A549 (cell line): ENCODE measurements around the gene GALNT15. TPM values are rescaled to one million over a fixed set of nuclear protein-coding genes. Genes with fewer than 3 reads are reported as not detected.

Source experiments
- ATAC-seq, 2 experiments: fragments of 200-7000 bp in 1 of 2; fragments of >200 bp in 1 of 2; cut with Nextera tagmentation in 1 of 2; cut with Tn5 transposase in 1 of 2; 3 replicates each; pipeline versions ENCODE4 v1.8.0 to v1.9.1; 2018 to 2020; ENCODE audit warnings: mild to moderate bottlenecking in 1 of 2, moderate library complexity in 1 of 2
- CTCF ChIA-PET: fragments of 300-600 bp; sonication (Branson Sonifier 250); formaldehyde crosslinking; extraction: SDS; loops from one replicate; lab custom pipeline; 2021; ENCODE audit warnings: antibody characterized with exemption, inconsistent platforms; lab: Yijun Ruan, JAX
- POLR2A ChIA-PET: fragments of 350-600 bp; formaldehyde crosslinking; extraction: SDS; loops from one replicate; lab custom pipeline; 2021; ENCODE audit warnings: antibody characterized with exemption, inconsistent platforms; lab: Yijun Ruan, JAX
- DNase-seq, 2 experiments: peaks; one replicate each; pipeline versions ENCODE4 v3.0.0 to v3.0.0-alpha.2; 2011 to 2016; ENCODE audit warnings: low read depth in 1 of 2, low spot score in 1 of 2
- FAIRE-seq: peaks from 2 replicates; lab custom pipeline; 2011; peaks lifted over from hg19 to GRCh38; lab: Jason Lieb, UNC
- H3K27ac ChIP-seq, 2 experiments: fragments of >200 bp; sonication (Bioruptor Twin); formaldehyde crosslinking; 3 replicates each; pipeline ENCODE4 v1.5.1; 2016 to 2017
- H3K4me1 ChIP-seq: fragments of >200 bp; sonication (Bioruptor Twin); formaldehyde crosslinking; 3 replicates; pipeline ENCODE4 v1.6.1; 2016
- H3K4me2 ChIP-seq: fragments of >200 bp; sonication (Bioruptor Twin); formaldehyde crosslinking; 3 replicates; pipeline ENCODE4 v1.6.1; 2016
- H3K4me3 ChIP-seq: fragments of >200 bp; sonication (Bioruptor Twin); formaldehyde crosslinking; 3 replicates; pipeline ENCODE4 v1.5.1; 2016
- H3K9me3 ChIP-seq: fragments of >200 bp; sonication (Bioruptor Twin); formaldehyde crosslinking; 3 replicates; pipeline ENCODE4 v1.6.1; 2016
- CEBPB ChIP-seq, 2 experiments: fragments of >200 bp in 1 of 2; sonication (Bioruptor Twin) in 1 of 2; formaldehyde crosslinking in 1 of 2; IDR thresholded peaks; 2 replicates each; pipeline ENCODE4 v1.6.1; 2012 to 2016
- CHD4 ChIP-seq: fragments of 200-600 bp; sonication (generic); IDR thresholded peaks from 2 replicates; pipeline ENCODE4 v1.6.1; 2016; ENCODE audit warnings: antibody characterized with exemption, mild to moderate bottlenecking, borderline replicate concordance
- CTCF ChIP-seq: fragments of >200 bp; sonication (Bioruptor Twin); formaldehyde crosslinking; IDR thresholded peaks from 3 replicates; pipeline ENCODE4 v1.5.1; 2016
- E2F6 ChIP-seq: IDR thresholded peaks from 2 replicates; pipeline ENCODE4 v1.6.1; 2012; ENCODE audit warnings: low read depth, borderline replicate concordance
- EP300 ChIP-seq, 2 experiments: fragments of >200 bp; sonication (Bioruptor Twin); formaldehyde crosslinking; IDR thresholded peaks; 2 replicates in 1 of 2; 3 replicates in 1 of 2; pipeline ENCODE4 v1.6.1; 2016 to 2017
- FOXS1 ChIP-seq: fragments of 250-450 bp; sonication (Bioruptor Pico); IDR thresholded peaks from 2 replicates; pipeline ENCODE4 v1.5.0; 2020; ENCODE audit warnings: mild to moderate bottlenecking, moderate library complexity
- GATA3 ChIP-seq: IDR thresholded peaks from 2 replicates; pipeline ENCODE4 v1.6.1; 2012; ENCODE audit warnings: borderline replicate concordance
- HEYL ChIP-seq: fragments of 250-450 bp; sonication (Bioruptor Pico); IDR thresholded peaks from 2 replicates; pipeline ENCODE4 v1.8.0; 2021; ENCODE audit warnings: mild to moderate bottlenecking, moderate library complexity
- HMGXB4 ChIP-seq: fragments of 250-450 bp; sonication (Bioruptor Pico); IDR thresholded peaks from 2 replicates; pipeline ENCODE4 v1.5.0; 2021; ENCODE audit warnings: mild to moderate bottlenecking, moderate library complexity, borderline replicate concordance
- MAX ChIP-seq: IDR thresholded peaks from 2 replicates; pipeline ENCODE4 v1.6.1; 2012
- MAZ ChIP-seq: fragments of 150-350 bp; IDR thresholded peaks from 2 replicates; pipeline ENCODE4 v1.6.1; 2014; ENCODE audit warnings: antibody characterized with exemption, low read depth, low read length, borderline replicate concordance
- PBX3 ChIP-seq: IDR thresholded peaks from 2 replicates; pipeline ENCODE4 v1.6.1; 2012
- RAD21 ChIP-seq, 2 experiments: fragments of >200 bp in 1 of 2; sonication (Bioruptor Twin) in 1 of 2; formaldehyde crosslinking in 1 of 2; IDR thresholded peaks in 1 of 2; conservative IDR thresholded peaks in 1 of 2; 2 replicates in 1 of 2; 3 replicates in 1 of 2; pipeline ENCODE4 v1.6.1; 2012 to 2018; ENCODE audit warnings: inconsistent platforms in 1 of 2
- REST ChIP-seq: fragments of 200-600 bp; sonication (generic); IDR thresholded peaks from 2 replicates; pipeline ENCODE4 v1.6.1; 2016; ENCODE audit warnings: antibody characterized with exemption, mild to moderate bottlenecking, moderate library complexity
- SMC3 ChIP-seq: fragments of >200 bp; sonication (Bioruptor Twin); formaldehyde crosslinking; IDR thresholded peaks from 3 replicates; pipeline ENCODE4 v1.6.1; 2018; ENCODE audit warnings: inconsistent platforms
- ZC3H11A ChIP-seq: fragments of 450-650 bp; IDR thresholded peaks from 2 replicates; pipeline ENCODE4 v1.6.1; 2014; ENCODE audit warnings: antibody characterized with exemption, mild to moderate bottlenecking
- ZNF302 ChIP-seq: fragments of 250-450 bp; sonication (Bioruptor Pico); IDR thresholded peaks from 2 replicates; pipeline ENCODE4 v1.9.0; 2021; ENCODE audit warnings: inconsistent platforms, mild to moderate bottlenecking, moderate library complexity
- ZSCAN20 ChIP-seq: fragments of 250-450 bp; sonication (Bioruptor Pico); IDR thresholded peaks from 2 replicates; pipeline ENCODE4 v1.8.0; 2022; ENCODE audit warnings: mild to moderate bottlenecking, moderate library complexity
- polyA plus RNA-seq, 4 experiments: library from polyadenylated mRNA; depleted of rRNA in 3 of 4; stranded (reverse); fragments of >200 nt; fragmentation: RNase III in 1 of 4; extraction: RNeasy Plus Mini Kit Qiagen cat#74134 plus additional on column Dnase treatment in 1 of 4; gene quantifications; 2 replicates in 3 of 4; 3 replicates in 1 of 4; pipeline ENCODE4 v1.2.3, GENCODE V29; 2011 to 2017

GALNT15 gene
- polyA plus RNA-seq, 2 of the 4 experiments (the other 2 are of a cell fraction): 0.04 TPM; not detected in 1

GRCh38 chr3:16229681-16230080, 55.2 kb downstream of the GALNT15 start:
- H3K9me3 ChIP-seq: no peaks in the 10 kb centered on the region
- H3K4me1 ChIP-seq: no peaks in the 10 kb centered on the region
- CTCF ChIA-PET: interaction anchor here (2.3 kb wide), 1 partner anchor 13 kb away, joined by 11 read pairs; no protein-coding TSS in a partner anchor
- POLR2A ChIA-PET: no interaction called here
- no peak for FAIRE-seq
- ATAC-seq: no peak
- H3K4me3 ChIP-seq: no peak overlapping the region
- TF ChIP-seq CEBPB (IDR thresholded peaks at IDR 0.05): no peak
- no peak for TF ChIP-seq CTCF
- no peak for TF ChIP-seq HMGXB4 (CRISPR knock-in tag)
- TF ChIP-seq REST: no peak
- TF ChIP-seq ZNF302 (CRISPR knock-in tag): no peak
- no peak for TF ChIP-seq CHD4
- TF ChIP-seq SMC3: no peak
- TF ChIP-seq RAD21 (conservative IDR thresholded peaks at IDR 0.05 in 1 of 2, IDR thresholded peaks at IDR 0.05 in 1 of 2): no peak
- TF ChIP-seq EP300 (IDR thresholded peaks at IDR 0.05): no peak
- no peak for TF ChIP-seq ZSCAN20
- no peak for TF ChIP-seq MAZ
- TF ChIP-seq MAX: no peak
- no peak for TF ChIP-seq ZC3H11A
- TF ChIP-seq E2F6: no peak
- no peak for TF ChIP-seq FOXS1 (CRISPR knock-in tag)
- no peak for TF ChIP-seq HEYL (CRISPR knock-in tag)
- TF ChIP-seq GATA3: no peak
- no peak for TF ChIP-seq PBX3
- H3K4me2 ChIP-seq: no peak overlapping the region
- no peak for DNase-seq
- H3K27ac ChIP-seq: no peak overlapping the region
